Heart left ventricle (tissue), 13 donors: ENCODE measurements around the gene ZCCHC4.

Experiments
- POLR2A ChIP-seq, 2 donors: fragments of 450-650 bp; IDR thresholded peaks; one replicate each; pipeline ENCODE4 v1.6.1; 2017; ENCODE audit warnings: antibody characterized with exemption in 2 of 2, mild to moderate bottlenecking in 2 of 2, moderate library complexity in 2 of 2
- TF ChIP-seq, protein P1 (sequence below), 12 donors: fragments of 200-600 bp; sonication (generic) in 4 of 12; IDR thresholded peaks; one replicate each; pipeline versions ENCODE4 v1.5.0 to v1.8.0; 2018 to 2022; ENCODE audit warnings: antibody characterized with exemption in 12 of 12, mild to moderate bottlenecking in 5 of 12
- donor health status: ischemic (EF 13 %, LVEDD 7.1; RV severe dilation, severe dysfunction).
- donor health status: DM: no; HTN: yes; CAD: no.
- donor health status: DM: no; HTN: no; CAD: no.
- donor health status: ischemic (EF 25% LVEDD 6.9; RV normal size, moderate dysfunction).
- donor health status: ischemic (EF 25% LVEDD 5.7; RV mildly dilated, moderate dysfunction).
- donor health status: ischemic (EF 35%, LVEDD 5.7; RV mildly dilated, moderate dysfunction).
- donor health status: nonischemic (EF 11% LVEDD 7.7; RV severe dilation, severe dysfunction).
- donor health status: DM: yes; HTN: yes; CAD: no.
- donor health status: PGD.
- donor health status: ischemic (EF 29% LVEDD 5.4; RV normal size, mild dysfunction).
- donor health status: nonischemic (EF 23%, LVEDD 6.1; RV moderate dilation, normal function).

DNA sequence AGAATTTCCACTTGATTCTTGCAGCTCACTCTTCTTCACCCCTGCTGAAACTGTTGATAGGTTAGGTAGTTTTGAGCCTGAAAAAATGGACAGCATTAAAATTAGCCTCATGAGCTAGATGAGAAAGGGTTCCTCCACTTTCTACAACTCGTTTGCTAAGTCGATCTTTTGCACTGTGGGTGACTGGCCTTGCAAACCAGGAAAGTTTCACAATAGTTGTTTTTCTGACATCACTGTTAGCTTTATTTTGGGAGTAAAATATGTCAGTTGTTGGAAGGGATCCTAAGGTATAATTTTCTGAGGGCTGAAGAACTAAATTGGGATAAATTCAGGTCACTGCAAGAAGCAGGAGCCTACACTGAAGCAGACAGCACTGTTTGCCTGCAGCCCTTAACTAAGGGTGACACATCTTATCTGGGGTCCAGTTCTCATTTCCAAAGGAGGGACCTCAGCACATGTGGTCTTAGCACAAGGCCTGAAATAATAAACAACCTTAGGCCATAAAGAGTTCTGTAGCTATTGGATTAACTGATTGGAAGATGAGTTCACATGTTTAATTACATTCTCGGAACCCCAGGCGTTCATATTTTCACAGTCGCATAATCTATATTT, 93.6 kb downstream of the ZCCHC4 start:
- TF ChIP-seq POLR2A (IDR thresholded peaks at IDR 0.05): no peak
- TF ChIP-seq, protein P1, sequence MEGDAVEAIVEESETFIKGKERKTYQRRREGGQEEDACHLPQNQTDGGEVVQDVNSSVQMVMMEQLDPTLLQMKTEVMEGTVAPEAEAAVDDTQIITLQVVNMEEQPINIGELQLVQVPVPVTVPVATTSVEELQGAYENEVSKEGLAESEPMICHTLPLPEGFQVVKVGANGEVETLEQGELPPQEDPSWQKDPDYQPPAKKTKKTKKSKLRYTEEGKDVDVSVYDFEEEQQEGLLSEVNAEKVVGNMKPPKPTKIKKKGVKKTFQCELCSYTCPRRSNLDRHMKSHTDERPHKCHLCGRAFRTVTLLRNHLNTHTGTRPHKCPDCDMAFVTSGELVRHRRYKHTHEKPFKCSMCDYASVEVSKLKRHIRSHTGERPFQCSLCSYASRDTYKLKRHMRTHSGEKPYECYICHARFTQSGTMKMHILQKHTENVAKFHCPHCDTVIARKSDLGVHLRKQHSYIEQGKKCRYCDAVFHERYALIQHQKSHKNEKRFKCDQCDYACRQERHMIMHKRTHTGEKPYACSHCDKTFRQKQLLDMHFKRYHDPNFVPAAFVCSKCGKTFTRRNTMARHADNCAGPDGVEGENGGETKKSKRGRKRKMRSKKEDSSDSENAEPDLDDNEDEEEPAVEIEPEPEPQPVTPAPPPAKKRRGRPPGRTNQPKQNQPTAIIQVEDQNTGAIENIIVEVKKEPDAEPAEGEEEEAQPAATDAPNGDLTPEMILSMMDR (IDR thresholded peaks at IDR 0.05): no peak
